Sigmoid colon (tissue), 7 donors: ENCODE measurements around the gene IL36RN. TPM values are rescaled to one million over a fixed set of nuclear protein-coding genes. Genes with fewer than 3 reads are reported as not detected.

Experiments used
- DNase-seq: peaks from one replicate; pipeline ENCODE4 v3.0.0-alpha.2; 2019
- H3K27ac ChIP-seq, 4 donors: fragments of 200-600 bp; sonication (generic); one replicate each; pipeline ENCODE4 v1.5.1; 2016 to 2019; ENCODE audit warnings: mild to moderate bottlenecking in 1 of 4
- H3K27me3 ChIP-seq, 3 donors: fragments of 200-600 bp; sonication (generic); one replicate each; pipeline ENCODE4 v1.5.1; 2019; ENCODE audit warnings: mild to moderate bottlenecking in 1 of 3
- H3K36me3 ChIP-seq, 4 donors: fragments of 200-600 bp; sonication (generic); one replicate each; pipeline ENCODE4 v1.5.1; 2016 to 2019
- H3K4me1 ChIP-seq, 4 donors: fragments of 200-600 bp; sonication (generic); one replicate each; pipeline ENCODE4 v1.5.1; 2017 to 2019
- H3K4me3 ChIP-seq, 4 donors: fragments of 200-600 bp; sonication (generic); one replicate each; pipeline ENCODE4 v1.5.1; 2017 to 2019; ENCODE audit warnings: mild to moderate bottlenecking in 2 of 4, moderate library complexity in 1 of 4
- H3K9me3 ChIP-seq, 4 donors: fragments of 200-600 bp in 3 of 4; sonication (generic) in 3 of 4; one replicate each; pipeline versions ENCODE4 v1.5.1 to v1.6.1; 2013 to 2019
- EP300 ChIP-seq, 4 donors: sonication (generic); formaldehyde crosslinking; IDR thresholded peaks; one replicate each; pipeline ENCODE4 v1.6.1; 2017; ENCODE audit warnings: antibody characterized with exemption in 4 of 4
- POLR2A ChIP-seq, 2 donors: fragments of 450-650 bp; IDR thresholded peaks; one replicate each; pipeline ENCODE4 v1.6.1; 2016; ENCODE audit warnings: antibody characterized with exemption in 2 of 2, mild to moderate bottlenecking in 2 of 2, moderate library complexity in 2 of 2
- POLR2AphosphoS5 ChIP-seq, 4 donors: sonication (generic); formaldehyde crosslinking; IDR thresholded peaks; one replicate each; pipeline ENCODE4 v1.6.1; 2017; ENCODE audit warnings: antibody characterized with exemption in 4 of 4
- WGBS, 2 donors: extraction: QIAGEN DNeasy Blood & Tissue Kit; methylation state at CpG; one replicate each; pipeline ENCODE4 v1.1.7; 2013; 5-methylcytosine and 5-hydroxymethylcytosine counted together
- intact Hi-C: fragments of 100-400 bp; cut with DNase I; formaldehyde crosslinking; loops from one replicate; pipeline ENCODE4 v1.15.1; 2023
- polyA plus RNA-seq, 3 donors: library from polyadenylated mRNA; stranded (reverse); fragments of 200-250 nt; gene quantifications; one replicate each; pipeline ENCODE4 v1.2.3, GENCODE V29; 2013
- small RNA-seq, 3 donors: library from RNA; depleted of rRNA; stranded (forward); fragments of <200 nt; gene quantifications; one replicate each; pipeline ENCODE3, GENCODE V24; 2016
- total RNA-seq, 4 donors: library from RNA; depleted of rRNA; stranded (reverse); fragments of >200 nt; gene quantifications; one replicate each; pipeline ENCODE4 v1.1.0, GENCODE V29; 2016
- TF ChIP-seq, protein P1 (sequence below), 4 experiments: fragments of 450-650 bp in 3 of 4; fragments of 200-600 bp in 1 of 4; IDR thresholded peaks; one replicate each; pipeline ENCODE4 v1.5.1; 2016 to 2019; ENCODE audit warnings: antibody characterized with exemption in 4 of 4, mild to moderate bottlenecking in 3 of 4, moderate library complexity in 2 of 4
- donor health status: healthy with polysubstance abuse.
- donor health status: Bipolar disorder and iron deficiency.
- donor health status: healthy.

Gene IL36RN
- total and polyA plus RNA-seq, 7 donors: 0.03 TPM; not detected in 6

DNA sequence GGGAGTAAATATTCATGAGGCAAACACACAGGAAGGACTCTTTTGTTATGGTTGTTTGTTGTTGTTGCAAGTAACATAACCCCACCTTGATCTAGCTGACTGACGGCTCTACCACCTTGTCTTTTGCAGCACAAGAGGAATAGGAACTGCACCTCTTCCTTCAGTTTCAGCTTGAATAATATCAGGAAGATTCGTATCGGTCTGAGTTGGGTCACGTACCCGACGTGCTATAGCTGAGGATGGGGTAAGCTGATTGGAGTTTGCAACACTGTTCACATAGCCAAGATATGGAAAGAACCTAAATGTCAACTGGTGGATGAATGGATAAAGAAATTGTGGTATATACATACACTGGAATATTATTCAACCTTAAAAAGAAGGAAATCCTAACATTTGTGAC, 53.9 kb downstream of the IL36RN start:
- Histone ChIP-seq H3K36me3 (no peaks in the 10 kb centered on the region), H3K27ac (no peak overlapping the region), H3K9me3 (no peaks in the 10 kb centered on the region), H3K4me1 (no peaks in the 10 kb centered on the region), H3K27me3 (no peaks in the 10 kb centered on the region), H3K4me3 (no peak overlapping the region)
- intact Hi-C loops: no loop called here
- DNase-seq: no peak
- 77 to 93% methylated on average over 6 of the region's 6 CpGs for WGBS, 2 donors
- TF ChIP-seq EP300 (IDR thresholded peaks at IDR 0.05): no peak
- TF ChIP-seq POLR2A (IDR thresholded peaks at IDR 0.05): no peak
- no peak for TF ChIP-seq POLR2AphosphoS5 (IDR thresholded peaks at IDR 0.05)
- TF ChIP-seq, protein P1, sequence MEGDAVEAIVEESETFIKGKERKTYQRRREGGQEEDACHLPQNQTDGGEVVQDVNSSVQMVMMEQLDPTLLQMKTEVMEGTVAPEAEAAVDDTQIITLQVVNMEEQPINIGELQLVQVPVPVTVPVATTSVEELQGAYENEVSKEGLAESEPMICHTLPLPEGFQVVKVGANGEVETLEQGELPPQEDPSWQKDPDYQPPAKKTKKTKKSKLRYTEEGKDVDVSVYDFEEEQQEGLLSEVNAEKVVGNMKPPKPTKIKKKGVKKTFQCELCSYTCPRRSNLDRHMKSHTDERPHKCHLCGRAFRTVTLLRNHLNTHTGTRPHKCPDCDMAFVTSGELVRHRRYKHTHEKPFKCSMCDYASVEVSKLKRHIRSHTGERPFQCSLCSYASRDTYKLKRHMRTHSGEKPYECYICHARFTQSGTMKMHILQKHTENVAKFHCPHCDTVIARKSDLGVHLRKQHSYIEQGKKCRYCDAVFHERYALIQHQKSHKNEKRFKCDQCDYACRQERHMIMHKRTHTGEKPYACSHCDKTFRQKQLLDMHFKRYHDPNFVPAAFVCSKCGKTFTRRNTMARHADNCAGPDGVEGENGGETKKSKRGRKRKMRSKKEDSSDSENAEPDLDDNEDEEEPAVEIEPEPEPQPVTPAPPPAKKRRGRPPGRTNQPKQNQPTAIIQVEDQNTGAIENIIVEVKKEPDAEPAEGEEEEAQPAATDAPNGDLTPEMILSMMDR (IDR thresholded peaks at IDR 0.05): no peak

DNA sequence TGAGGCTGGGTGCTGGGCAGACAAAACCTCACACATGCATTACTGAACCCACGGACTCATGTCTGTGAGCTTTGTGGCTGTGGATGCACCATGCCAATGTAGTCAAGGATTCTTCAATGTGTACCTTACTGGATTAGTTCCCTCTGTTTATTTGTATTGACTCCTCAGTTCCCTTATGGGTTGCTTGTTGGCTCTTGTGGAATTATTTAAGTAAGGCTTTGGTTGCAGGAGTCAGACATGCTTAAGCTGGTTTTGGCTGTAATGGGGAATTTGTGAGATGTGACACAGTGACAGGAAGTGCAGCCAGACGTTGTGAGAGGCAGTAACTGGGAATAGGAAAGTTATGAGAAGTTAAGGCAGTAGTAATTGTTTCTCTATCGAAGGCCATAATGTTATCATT, 54.8 kb downstream of the IL36RN start:
- Histone ChIP-seq H3K4me3 (no peak overlapping the region), H3K9me3 (no peaks in the 10 kb centered on the region), H3K4me1 (no peaks in the 10 kb centered on the region), H3K36me3 (no peaks in the 10 kb centered on the region), H3K27ac (no peak overlapping the region), H3K27me3 (no peaks in the 10 kb centered on the region)
- DNase-seq: no peak
- TF ChIP-seq POLR2AphosphoS5 (IDR thresholded peaks at IDR 0.05) (no peak), EP300 (IDR thresholded peaks at IDR 0.05) (no peak), POLR2A (IDR thresholded peaks at IDR 0.05) (no peak)
- TF ChIP-seq, protein P1 (IDR thresholded peaks at IDR 0.05): no peak
- intact Hi-C loops: no loop called here
- whole genome bisulfite sequencing, 2 donors: 64 to 67% methylated on average over 3 of the region's 3 CpGs

Small RNA genes within 50 kb of the gene (small RNA-seq; reads per million reads assigned to genes)
- gene RNU6-1180P: 0 reads per million in 3 donors

Other genes starting within 250 kb of the IL36RN start
- 1 to 10 TPM in 1 of 4 donors, under 1 TPM in 2, not detected in 1; 0.55 to 3.8 (median 0.66) TPM for gene IL1B, start 222.4 kb upstream of the IL36RN start, total RNA-seq
- 10 to 100 TPM in 1 of 3 donors, 1 to 10 TPM in 2; 6.0 to 32.4 (median 8.5) TPM for gene IL1B, start 222.4 kb upstream of the IL36RN start, polyA plus RNA-seq
- not detected for gene IL37, start 148.0 kb upstream of the IL36RN start, total RNA-seq
- gene IL37, start 148.0 kb upstream of the IL36RN start, polyA plus RNA-seq: 1 to 10 TPM in 1 of 3 donors, not detected in 2; 1.3 TPM
- not detected for gene IL36G, start 81.2 kb upstream of the IL36RN start, total RNA-seq
- under 1 TPM in 1 of 3 donors, not detected in 2; 0.17 TPM for gene IL36G, start 81.2 kb upstream of the IL36RN start, polyA plus RNA-seq
- not detected for gene IL36A, start 53.7 kb upstream of the IL36RN start, total RNA-seq
- not detected for gene IL36A, start 53.7 kb upstream of the IL36RN start, polyA plus RNA-seq
- gene IL36B, start 6.3 kb upstream of the IL36RN start, total RNA-seq: not detected
- gene IL36B, start 6.3 kb upstream of the IL36RN start, polyA plus RNA-seq: not detected
- gene IL1F10, start 8.8 kb downstream of the IL36RN start, total RNA-seq: not detected
- not detected for gene IL1F10, start 8.8 kb downstream of the IL36RN start, polyA plus RNA-seq
- 1 to 10 TPM in 1 of 4 donors, under 1 TPM in 1, not detected in 2; 0.55 to 1.6 TPM for gene IL1RN, start 68.4 kb downstream of the IL36RN start, total RNA-seq
- 10 to 100 TPM in 2 of 3 donors, 1 to 10 TPM in 1; 6.6 to 19.9 (median 11.1) TPM for gene IL1RN, start 68.4 kb downstream of the IL36RN start, polyA plus RNA-seq
- gene PSD4, start 114.8 kb downstream of the IL36RN start, total RNA-seq: 1 to 10 TPM; 1.4 to 6.6 (median 2.0) TPM
- 10 to 100 TPM; 15.0 to 51.6 (median 22.9) TPM for gene PSD4, start 114.8 kb downstream of the IL36RN start, polyA plus RNA-seq
- gene PAX8, start 219.7 kb downstream of the IL36RN start, total RNA-seq: under 1 TPM in 3 of 4 donors, not detected in 1; 0.41 to 0.71 (median 0.55) TPM
- gene PAX8, start 219.7 kb downstream of the IL36RN start, polyA plus RNA-seq: 10 to 100 TPM in 1 of 3 donors, 1 to 10 TPM in 2; 1.1 to 10.8 (median 2.5) TPM